NCI-H2227 (cell line): Measurements from ENCODE around the gene GNL2.

Experiments
- DNase-seq: peaks from one replicate; lab custom pipeline; 2025; ENCODE audit not compliant: unreplicated experiment; lab: John Stamatoyannopoulos, UW

GNL2 gene

GRCh38 chr1:37517569-37517968 lies 78.2 kb downstream of the GNL2 start:
- no peak for DNase-seq
